GM19193 (cell line): ENCODE results near the gene BBX.

Experiments
- POLR2A ChIP-seq: IDR thresholded peaks from 4 replicates; pipeline ENCODE4 v1.6.1; 2011; ENCODE audit not compliant: insufficient read depth, insufficient read length; ENCODE audit errors: extremely low read depth

Gene BBX

DNA sequence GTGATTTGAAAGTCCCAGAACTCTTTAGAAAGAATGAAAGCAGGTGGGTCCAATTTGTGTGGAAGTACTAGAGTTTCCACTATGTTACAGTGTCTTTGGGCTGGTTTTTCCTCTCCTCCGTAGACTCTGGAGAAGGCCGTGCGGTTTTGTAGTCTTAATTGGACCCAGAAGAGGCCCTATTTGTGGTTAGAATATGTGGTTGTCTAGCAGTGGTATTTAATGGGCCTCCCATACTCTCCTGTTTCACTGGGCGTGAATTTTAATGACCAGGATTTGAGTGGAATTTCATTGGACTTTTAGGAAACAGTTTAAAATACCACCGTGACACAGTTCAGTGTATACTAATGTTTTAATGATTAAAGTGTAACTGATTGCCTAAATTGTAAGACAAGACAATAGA is 182.3 kb downstream of the BBX start:
- no peak for TF ChIP-seq POLR2A

- no peak for TF ChIP-seq POLR2A
These were observed 188.1 kb downstream of the BBX start for GRCh38 chr3:107710851-107711250.

DNA sequence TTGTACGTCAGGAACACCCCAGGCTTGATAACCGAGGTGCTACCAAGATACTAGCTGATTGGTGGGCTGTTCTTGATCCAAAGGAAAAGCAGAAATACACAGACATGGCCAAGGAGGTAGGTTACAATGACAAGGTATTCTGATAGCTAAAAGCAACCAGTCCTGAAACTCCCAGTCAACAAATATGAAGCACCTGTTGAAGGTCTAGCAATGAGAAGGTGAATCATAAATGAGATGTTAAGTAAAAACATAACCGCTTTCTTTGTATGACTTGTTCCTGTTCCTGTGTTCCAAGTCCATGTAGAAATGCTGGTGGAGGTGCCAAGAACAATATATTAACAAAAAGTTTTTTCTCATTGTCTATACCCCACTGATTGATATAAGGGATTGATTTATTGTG is 194.0 kb downstream of the BBX start:
- TF ChIP-seq POLR2A = no peak

GRCh38 chr3:107718547-107718946 is 195.8 kb downstream of the BBX start:
- TF ChIP-seq POLR2A = no peak

DNA sequence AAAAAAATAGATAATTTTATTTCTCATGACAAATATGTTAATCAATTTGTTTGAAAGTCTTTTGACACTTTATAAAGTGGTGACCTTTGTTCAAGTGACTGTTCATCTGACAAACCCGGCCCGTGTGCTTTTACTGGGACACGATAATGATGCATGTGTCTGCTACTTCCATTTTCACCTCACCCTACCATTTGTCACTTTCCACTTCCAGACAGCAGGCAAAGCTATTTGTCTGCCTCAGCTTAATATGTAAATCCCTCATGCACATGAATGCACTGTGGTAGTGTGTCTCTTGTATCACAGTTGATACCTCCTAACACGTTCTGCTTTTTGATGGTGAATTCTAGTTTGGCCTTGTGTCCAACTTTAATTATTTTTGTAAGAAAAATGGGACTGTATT is 204.3 kb downstream of the BBX start:
- no peak for TF ChIP-seq POLR2A

DNA sequence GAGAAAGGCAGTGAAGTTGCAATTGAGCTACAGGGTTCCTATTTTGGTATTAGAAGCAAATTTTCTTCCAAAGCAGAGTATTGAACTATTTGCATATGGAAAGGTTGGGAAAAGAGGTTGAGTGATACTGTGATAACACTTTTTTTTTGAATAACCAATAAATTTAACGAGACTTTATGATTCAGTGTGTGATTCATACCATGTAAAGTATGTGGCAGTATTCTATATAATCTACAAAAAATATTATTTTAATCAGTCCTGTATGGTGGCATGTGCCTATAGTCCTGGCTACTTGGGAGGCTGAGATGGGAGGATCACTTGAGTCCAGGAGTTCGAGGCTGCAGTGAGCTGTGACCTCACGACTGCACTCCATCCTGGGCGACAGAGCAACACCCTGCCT is 206.9 kb downstream of the BBX start:
- no peak for TF ChIP-seq POLR2A

- TF ChIP-seq POLR2A = no peak
These were observed 211.6 kb downstream of the BBX start for GRCh38 chr3:107734317-107734716.

- no peak for TF ChIP-seq POLR2A
These were observed 215.2 kb downstream of the BBX start for GRCh38 chr3:107737914-107738313.

- TF ChIP-seq POLR2A = no peak
These were observed 215.9 kb downstream of the BBX start for GRCh38 chr3:107738486-107739183.

GRCh38 chr3:107739227-107739626 is 216.5 kb downstream of the BBX start:
- TF ChIP-seq POLR2A = no peak

- TF ChIP-seq POLR2A = no peak
These were observed 218.5 kb downstream of the BBX start for GRCh38 chr3:107740992-107741896.

GRCh38 chr3:107745354-107745753 is 222.6 kb downstream of the BBX start:
- TF ChIP-seq POLR2A = no peak

DNA sequence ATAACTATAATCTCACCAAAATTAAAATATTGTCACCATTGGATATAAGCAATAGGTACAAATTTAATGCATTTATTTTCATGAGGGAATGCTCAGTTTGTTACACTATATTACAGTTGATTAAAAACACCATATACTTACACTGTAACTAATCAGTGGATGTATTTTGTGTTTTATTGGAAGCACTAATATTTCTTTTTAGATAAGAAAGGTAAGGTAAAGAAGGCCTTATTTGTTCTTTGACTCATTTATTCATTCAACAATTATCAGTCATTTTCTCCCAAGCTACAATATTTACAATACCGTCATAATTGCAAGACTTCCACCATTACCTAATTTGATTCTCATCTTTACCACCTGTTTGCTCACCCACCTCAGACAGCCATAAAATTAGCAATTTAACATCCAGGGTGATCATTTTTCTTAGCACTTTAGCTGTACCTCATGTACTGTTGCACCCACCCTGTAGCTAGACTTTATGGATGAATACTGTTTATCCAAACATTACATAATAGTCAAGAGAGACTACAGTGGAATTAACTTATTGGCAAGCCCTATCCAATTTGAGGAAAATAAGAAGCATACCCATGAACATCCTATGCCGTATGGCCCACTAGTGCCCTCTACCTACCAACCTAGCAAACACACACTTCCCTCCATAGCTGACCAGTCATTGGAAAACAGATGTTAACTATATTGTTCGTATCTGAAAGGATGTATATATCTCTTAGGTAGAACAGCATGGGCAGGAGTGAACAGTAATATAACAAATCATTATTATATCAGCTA is 229.6 kb downstream of the BBX start:
- TF ChIP-seq POLR2A = no peak

GRCh38 chr3:107753494-107753893 is 230.7 kb downstream of the BBX start:
- no peak for TF ChIP-seq POLR2A

DNA sequence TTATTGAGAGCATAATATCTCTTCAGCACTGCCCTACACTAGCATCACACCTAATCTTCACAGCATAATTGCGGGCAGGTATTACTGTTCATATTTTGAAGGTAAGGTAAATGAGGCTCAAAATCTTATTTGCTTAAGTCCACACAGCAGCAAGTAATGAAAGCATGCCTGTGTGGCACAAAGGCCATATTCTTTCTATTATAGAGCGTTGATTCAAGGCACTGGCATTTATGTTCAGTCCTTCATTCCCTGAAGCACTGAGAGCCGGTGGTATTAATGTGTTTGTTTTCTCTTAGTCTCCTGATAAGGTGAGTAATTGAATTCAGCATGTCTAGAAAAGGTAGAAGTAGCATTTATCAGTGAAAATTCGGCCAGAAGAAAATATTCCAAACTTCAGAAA is 231.2 kb downstream of the BBX start:
- no peak for TF ChIP-seq POLR2A
